ENCODE measurements around the gene LRRC45. TPM values are rescaled to one million over a fixed set of nuclear protein-coding genes. Genes with fewer than 3 reads are reported as not detected.

Gene LRRC45
- total RNA-seq, 1 experiment from 2014 or later = 38.1 TPM

DNA sequence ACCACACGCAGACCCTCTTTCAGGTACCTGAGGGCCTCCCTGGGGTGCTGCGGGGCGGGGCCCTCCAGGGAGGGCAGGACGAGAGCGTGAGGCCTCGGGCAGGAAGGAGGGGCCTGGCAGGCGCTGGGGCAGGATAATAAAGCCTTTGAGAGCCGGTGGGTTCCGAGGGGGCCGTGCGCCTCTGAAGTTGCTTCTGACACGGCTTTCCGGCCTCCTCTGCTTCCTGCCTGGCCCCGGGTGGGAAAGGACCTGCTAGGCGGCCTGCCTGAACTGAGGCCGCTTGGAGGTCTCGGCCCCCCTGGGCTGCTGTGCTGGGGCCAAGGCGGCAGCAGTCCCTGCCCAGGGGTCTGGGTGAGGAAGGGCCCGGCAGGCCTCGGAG is 10.9 kb upstream of the LRRC45 start:
- POLR2A ChIA-PET = no interaction called here
- no peaks in the 10 kb centered on the region for H3K36me3 Mint-ChIP-seq
- ATAC-seq (no peak), DNase-seq (ENCODE audit: low spot score) (no peak)
- no peaks in the 10 kb centered on the region for H3K9me3 Mint-ChIP-seq
- H3K27me3 Mint-ChIP-seq (ENCODE audit: low read depth) = no peaks in the 10 kb centered on the region
- CTCF ChIA-PET = interaction anchor here (1.3 to 3.0 kb wide), 2 partner anchors 10 to 16 kb away, joined by 4 to 11 read pairs; partner anchors contain the start of genes CENPX and LRRC45
- H3K4me3 Mint-ChIP-seq = no peak overlapping the region
- H3K4me1 Mint-ChIP-seq = no peaks in the 10 kb centered on the region
- H3K27ac Mint-ChIP-seq = no peak overlapping the region
- TF ChIP-seq EMX1 (CRISPR knock-in tag; IDR thresholded peaks at IDR 0.05) (no peak), ZNF396 (CRISPR knock-in tag; IDR thresholded peaks at IDR 0.05; ENCODE audit: borderline replicate concordance) (no peak), E2F1 (CRISPR knock-in tag; IDR thresholded peaks at IDR 0.05) (no peak), ZNF425 (CRISPR knock-in tag; conservative IDR thresholded peaks at IDR 0.05) (no peak), ETV6 (CRISPR knock-in tag; IDR thresholded peaks at IDR 0.05) (no peak)
- TF ChIP-seq, protein P1, sequence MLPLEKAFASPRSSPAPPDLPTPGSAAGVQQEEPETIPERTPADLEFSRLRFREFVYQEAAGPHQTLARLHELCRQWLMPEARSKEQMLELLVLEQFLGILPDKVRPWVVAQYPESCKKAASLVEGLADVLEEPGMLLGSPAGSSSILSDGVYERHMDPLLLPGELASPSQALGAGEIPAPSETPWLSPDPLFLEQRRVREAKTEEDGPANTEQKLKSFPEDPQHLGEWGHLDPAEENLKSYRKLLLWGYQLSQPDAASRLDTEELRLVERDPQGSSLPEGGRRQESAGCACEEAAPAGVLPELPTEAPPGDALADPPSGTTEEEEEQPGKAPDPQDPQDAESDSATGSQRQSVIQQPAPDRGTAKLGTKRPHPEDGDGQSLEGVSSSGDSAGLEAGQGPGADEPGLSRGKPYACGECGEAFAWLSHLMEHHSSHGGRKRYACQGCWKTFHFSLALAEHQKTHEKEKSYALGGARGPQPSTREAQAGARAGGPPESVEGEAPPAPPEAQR (CRISPR knock-in tag; IDR thresholded peaks at IDR 0.05) = no peak
- TF ChIP-seq, protein P2, sequence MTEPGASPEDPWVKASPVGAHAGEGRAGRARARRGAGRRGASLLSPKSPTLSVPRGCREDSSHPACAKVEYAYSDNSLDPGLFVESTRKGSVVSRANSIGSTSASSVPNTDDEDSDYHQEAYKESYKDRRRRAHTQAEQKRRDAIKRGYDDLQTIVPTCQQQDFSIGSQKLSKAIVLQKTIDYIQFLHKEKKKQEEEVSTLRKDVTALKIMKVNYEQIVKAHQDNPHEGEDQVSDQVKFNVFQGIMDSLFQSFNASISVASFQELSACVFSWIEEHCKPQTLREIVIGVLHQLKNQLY (CRISPR knock-in tag; IDR thresholded peaks at IDR 0.05) = no peak

DNA sequence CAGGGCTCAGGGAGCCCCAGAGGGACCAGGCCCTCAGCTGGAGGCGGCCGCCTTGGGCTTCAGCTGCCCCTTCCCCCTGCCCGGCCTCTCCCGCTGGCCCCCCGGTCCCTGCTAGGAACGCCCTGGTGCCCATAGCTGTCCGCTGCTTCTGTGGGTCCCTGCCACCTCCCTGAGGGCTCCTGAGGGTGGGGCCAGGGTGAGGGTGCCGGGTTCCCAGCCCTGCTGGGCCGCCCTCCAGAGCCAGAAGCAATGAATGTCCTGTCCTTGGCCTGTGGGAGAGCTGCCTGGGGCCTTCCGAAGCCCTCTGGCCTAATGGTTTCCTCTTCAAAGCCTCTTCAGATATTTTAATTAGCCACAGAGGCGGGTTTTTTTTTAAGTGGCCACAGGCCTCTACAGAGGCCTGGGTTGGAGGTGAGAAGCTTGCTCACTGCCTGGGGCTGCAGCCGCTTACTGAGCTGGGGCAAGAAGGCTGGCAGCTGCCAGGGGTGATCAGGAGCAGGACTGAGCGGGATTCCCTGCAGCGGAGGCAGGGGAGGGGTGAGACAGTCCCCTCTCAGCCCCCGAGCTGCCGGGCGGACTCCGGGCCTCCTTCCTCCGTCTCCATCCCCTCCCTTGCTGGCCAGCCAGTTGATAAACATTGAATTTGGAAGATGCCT is 10.3 kb upstream of the LRRC45 start:
- DNase-seq (ENCODE audit: low spot score) = no peak
- Mint-ChIP-seq H3K36me3 (no peaks in the 10 kb centered on the region), H3K4me1 (no peaks in the 10 kb centered on the region), H3K27ac (no peak overlapping the region), H3K4me3 (no peak overlapping the region), H3K27me3 (ENCODE audit: low read depth) (no peaks in the 10 kb centered on the region), H3K9me3 (no peaks in the 10 kb centered on the region)
- CTCF ChIA-PET = interaction anchor here (0.6 to 3.0 kb wide), 4 partner anchors 10 to 18 kb away, joined by 3 to 11 read pairs (median 4); partner anchors contain the start of genes CENPX, LRRC45 and RAC3
- no peak for ATAC-seq
- POLR2A ChIA-PET = no interaction called here
- TF ChIP-seq HMGA2 (CRISPR knock-in tag; IDR thresholded peaks at IDR 0.05) (no peak), E2F5 (CRISPR knock-in tag; IDR thresholded peaks at IDR 0.05) (no peak), RELA (CRISPR knock-in tag; IDR thresholded peaks at IDR 0.05; ENCODE audit: borderline replicate concordance) (no peak), EMX1 (CRISPR knock-in tag; IDR thresholded peaks at IDR 0.05) (no peak), FOXK1 (CRISPR knock-in tag; IDR thresholded peaks at IDR 0.05) (no peak), KAT7 (CRISPR knock-in tag; IDR thresholded peaks at IDR 0.05; ENCODE audit: borderline replicate concordance) (no peak)
- TF ChIP-seq, protein P3, sequence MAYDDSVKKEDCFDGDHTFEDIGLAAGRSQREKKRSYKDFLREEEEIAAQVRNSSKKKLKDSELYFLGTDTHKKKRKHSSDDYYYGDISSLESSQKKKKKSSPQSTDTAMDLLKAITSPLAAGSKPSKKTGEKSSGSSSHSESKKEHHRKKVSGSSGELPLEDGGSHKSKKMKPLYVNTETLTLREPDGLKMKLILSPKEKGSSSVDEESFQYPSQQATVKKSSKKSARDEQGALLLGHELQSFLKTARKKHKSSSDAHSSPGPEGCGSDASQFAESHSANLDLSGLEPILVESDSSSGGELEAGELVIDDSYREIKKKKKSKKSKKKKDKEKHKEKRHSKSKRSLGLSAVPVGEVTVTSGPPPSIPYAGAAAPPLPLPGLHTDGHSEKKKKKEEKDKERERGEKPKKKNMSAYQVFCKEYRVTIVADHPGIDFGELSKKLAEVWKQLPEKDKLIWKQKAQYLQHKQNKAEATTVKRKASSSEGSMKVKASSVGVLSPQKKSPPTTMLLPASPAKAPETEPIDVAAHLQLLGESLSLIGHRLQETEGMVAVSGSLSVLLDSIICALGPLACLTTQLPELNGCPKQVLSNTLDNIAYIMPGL (CRISPR knock-in tag; IDR thresholded peaks at IDR 0.05) = no peak
- TF ChIP-seq, protein P4, sequence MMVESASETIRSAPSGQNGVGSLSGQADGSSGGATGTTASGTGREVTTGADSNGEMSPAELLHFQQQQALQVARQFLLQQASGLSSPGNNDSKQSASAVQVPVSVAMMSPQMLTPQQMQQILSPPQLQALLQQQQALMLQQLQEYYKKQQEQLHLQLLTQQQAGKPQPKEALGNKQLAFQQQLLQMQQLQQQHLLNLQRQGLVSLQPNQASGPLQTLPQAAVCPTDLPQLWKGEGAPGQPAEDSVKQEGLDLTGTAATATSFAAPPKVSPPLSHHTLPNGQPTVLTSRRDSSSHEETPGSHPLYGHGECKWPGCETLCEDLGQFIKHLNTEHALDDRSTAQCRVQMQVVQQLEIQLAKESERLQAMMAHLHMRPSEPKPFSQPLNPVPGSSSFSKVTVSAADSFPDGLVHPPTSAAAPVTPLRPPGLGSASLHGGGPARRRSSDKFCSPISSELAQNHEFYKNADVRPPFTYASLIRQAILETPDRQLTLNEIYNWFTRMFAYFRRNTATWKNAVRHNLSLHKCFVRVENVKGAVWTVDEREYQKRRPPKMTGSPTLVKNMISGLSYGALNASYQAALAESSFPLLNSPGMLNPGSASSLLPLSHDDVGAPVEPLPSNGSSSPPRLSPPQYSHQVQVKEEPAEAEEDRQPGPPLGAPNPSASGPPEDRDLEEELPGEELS (CRISPR knock-in tag; IDR thresholded peaks at IDR 0.05) = no peak
- TF ChIP-seq, protein P5, sequence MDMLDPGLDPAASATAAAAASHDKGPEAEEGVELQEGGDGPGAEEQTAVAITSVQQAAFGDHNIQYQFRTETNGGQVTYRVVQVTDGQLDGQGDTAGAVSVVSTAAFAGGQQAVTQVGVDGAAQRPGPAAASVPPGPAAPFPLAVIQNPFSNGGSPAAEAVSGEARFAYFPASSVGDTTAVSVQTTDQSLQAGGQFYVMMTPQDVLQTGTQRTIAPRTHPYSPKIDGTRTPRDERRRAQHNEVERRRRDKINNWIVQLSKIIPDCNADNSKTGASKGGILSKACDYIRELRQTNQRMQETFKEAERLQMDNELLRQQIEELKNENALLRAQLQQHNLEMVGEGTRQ (CRISPR knock-in tag; IDR thresholded peaks at IDR 0.05) = no peak
- TF ChIP-seq, protein P6, sequence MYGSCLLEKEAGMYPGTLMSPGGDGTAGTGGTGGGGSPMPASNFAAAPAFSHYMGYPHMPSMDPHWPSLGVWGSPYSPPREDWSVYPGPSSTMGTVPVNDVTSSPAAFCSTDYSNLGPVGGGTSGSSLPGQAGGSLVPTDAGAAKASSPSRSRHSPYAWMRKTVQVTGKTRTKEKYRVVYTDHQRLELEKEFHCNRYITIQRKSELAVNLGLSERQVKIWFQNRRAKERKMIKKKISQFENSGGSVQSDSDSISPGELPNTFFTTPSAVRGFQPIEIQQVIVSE (CRISPR knock-in tag; IDR thresholded peaks at IDR 0.05; ENCODE audit: borderline replicate concordance) = no peak
- TF ChIP-seq, protein P7, sequence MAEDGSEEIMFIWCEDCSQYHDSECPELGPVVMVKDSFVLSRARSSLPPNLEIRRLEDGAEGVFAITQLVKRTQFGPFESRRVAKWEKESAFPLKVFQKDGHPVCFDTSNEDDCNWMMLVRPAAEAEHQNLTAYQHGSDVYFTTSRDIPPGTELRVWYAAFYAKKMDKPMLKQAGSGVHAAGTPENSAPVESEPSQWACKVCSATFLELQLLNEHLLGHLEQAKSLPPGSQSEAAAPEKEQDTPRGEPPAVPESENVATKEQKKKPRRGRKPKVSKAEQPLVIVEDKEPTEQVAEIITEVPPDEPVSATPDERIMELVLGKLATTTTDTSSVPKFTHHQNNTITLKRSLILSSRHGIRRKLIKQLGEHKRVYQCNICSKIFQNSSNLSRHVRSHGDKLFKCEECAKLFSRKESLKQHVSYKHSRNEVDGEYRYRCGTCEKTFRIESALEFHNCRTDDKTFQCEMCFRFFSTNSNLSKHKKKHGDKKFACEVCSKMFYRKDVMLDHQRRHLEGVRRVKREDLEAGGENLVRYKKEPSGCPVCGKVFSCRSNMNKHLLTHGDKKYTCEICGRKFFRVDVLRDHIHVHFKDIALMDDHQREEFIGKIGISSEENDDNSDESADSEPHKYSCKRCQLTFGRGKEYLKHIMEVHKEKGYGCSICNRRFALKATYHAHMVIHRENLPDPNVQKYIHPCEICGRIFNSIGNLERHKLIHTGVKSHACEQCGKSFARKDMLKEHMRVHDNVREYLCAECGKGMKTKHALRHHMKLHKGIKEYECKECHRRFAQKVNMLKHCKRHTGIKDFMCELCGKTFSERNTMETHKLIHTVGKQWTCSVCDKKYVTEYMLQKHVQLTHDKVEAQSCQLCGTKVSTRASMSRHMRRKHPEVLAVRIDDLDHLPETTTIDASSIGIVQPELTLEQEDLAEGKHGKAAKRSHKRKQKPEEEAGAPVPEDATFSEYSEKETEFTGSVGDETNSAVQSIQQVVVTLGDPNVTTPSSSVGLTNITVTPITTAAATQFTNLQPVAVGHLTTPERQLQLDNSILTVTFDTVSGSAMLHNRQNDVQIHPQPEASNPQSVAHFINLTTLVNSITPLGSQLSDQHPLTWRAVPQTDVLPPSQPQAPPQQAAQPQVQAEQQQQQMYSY (CRISPR knock-in tag; IDR thresholded peaks at IDR 0.05) = no peak

All from WTC11 (cell line).